Measurements from ENCODE around the gene ACTL8. TPM values are rescaled to one million over a fixed set of nuclear protein-coding genes. Genes with fewer than 3 reads are reported as not detected.

Gene ACTL8
- total and polyA plus RNA-seq, 2 of the 4 experiments (the other 2 are of a cell fraction): under 0.01 to 0.07 TPM

- Histone ChIP-seq H4K8ac (ENCODE audit: low read depth in 2 of 2, low read length in 2 of 2) (no peak overlapping the region), H3K18ac (ENCODE audit: low read depth, low read length) (no peak overlapping the region), H2BK20ac (ENCODE audit: low read depth, low read length) (no peak overlapping the region), H4K20me1 (ENCODE audit: insufficient read depth, low read length) (no peaks in the 10 kb centered on the region), H3K27me3 (ENCODE audit: control insufficient read depth, insufficient read depth, low read length) (peaks cover 23% of the 10 kb centered on the region), H3K36me3 (ENCODE audit: control insufficient read depth, insufficient read depth, low read length) (no peaks in the 10 kb centered on the region), H3K56ac (ENCODE audit: extremely low read depth, insufficient read depth, low read length) (no peak overlapping the region), H3K4me2 (ENCODE audit: low read depth, low read length) (no peak overlapping the region), H3K27ac (ENCODE audit: insufficient read depth, low read length) (no peak overlapping the region), H2AK5ac (ENCODE audit: low read depth, low read length) (no peak overlapping the region), H4K91ac (ENCODE audit: insufficient read depth, low read depth, low read length) (no peak overlapping the region), H4K5ac (ENCODE audit: low read depth, low read length) (no peak overlapping the region), H2AFZ (replicated peaks; ENCODE audit: low read length, poor library complexity) (no peak overlapping the region), H3K4ac (ENCODE audit: low read depth, low read length) (no peak overlapping the region), H3K4me3 (ENCODE audit: insufficient read depth, low read depth, low read length) (no peak overlapping the region), H2AK9ac (replicated peaks; ENCODE audit: low read depth, low read length, poor library complexity) (no peak overlapping the region), H3K23ac (ENCODE audit: low read depth, low read length) (no peak overlapping the region), H3K4me1 (ENCODE audit: control insufficient read depth, insufficient read depth, low read length) (no peaks in the 10 kb centered on the region), H3K14ac (replicated peaks; ENCODE audit: low read depth, low read length) (no peak overlapping the region), H3K9me1 (ENCODE audit: insufficient read depth, low read length) (no peaks in the 10 kb centered on the region), H2BK120ac (ENCODE audit: low read depth, low read length) (no peak overlapping the region), H3K79me1 (ENCODE audit: low read depth in 1 of 2, low read length in 2 of 2) (no peaks in the 10 kb centered on the region), H3K9ac (ENCODE audit: low read depth, low read length) (no peak overlapping the region), H2BK5ac (ENCODE audit: low read depth, low read length, poor library complexity, severe bottlenecking) (no peak overlapping the region), H2BK15ac (ENCODE audit: low read depth, low read length) (no peak overlapping the region), H3K9me3 (ENCODE audit: control insufficient read depth, insufficient read depth, low read length) (no peaks in the 10 kb centered on the region)
- WGBS, 2 experiments (ENCODE audit: extremely low coverage in 2 of 2, insufficient read length in 1 of 2): 0% methylated on average over 1 of the region's 5 CpGs; no CpG with 5 or more reads in 1 of the 2 experiments
- intact Hi-C loops (cut with micrococcal nuclease): no loop called here
- peak; percentile 32; the same call in 1 of the 2 replicates for ATAC-seq (ENCODE audit: low read depth)
- in situ Hi-C loops (cut with MboI; ENCODE audit: low sequenced_read_pairs): no loop called here
- TF ChIP-seq MAZ (IDR thresholded peaks at IDR 0.05; ENCODE audit: borderline replicate concordance, low read depth, low read length): no peak
- TF ChIP-seq MXI1 (IDR thresholded peaks at IDR 0.05; ENCODE audit: borderline replicate concordance, low read depth, low read length): no peak
- TF ChIP-seq CTCF (conservative IDR thresholded peaks at IDR 0.05; ENCODE audit: low read depth, low read length): no peak
- TF ChIP-seq, protein P1, sequence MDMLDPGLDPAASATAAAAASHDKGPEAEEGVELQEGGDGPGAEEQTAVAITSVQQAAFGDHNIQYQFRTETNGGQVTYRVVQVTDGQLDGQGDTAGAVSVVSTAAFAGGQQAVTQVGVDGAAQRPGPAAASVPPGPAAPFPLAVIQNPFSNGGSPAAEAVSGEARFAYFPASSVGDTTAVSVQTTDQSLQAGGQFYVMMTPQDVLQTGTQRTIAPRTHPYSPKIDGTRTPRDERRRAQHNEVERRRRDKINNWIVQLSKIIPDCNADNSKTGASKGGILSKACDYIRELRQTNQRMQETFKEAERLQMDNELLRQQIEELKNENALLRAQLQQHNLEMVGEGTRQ (IDR thresholded peaks at IDR 0.05; ENCODE audit: low read depth, low read length): no peak
- no peak for TF ChIP-seq RCOR1 (IDR thresholded peaks at IDR 0.05; ENCODE audit: insufficient replicate concordance, low read length)
- no peak for TF ChIP-seq CEBPB (IDR thresholded peaks at IDR 0.05; ENCODE audit: low read depth, low read length)
- TF ChIP-seq CHD1 (IDR thresholded peaks at IDR 0.05; ENCODE audit: low read depth, low read length): no peak
- TF ChIP-seq BHLHE40 (IDR thresholded peaks at IDR 0.05; ENCODE audit: low read depth, low read length): no peak
- no peak for TF ChIP-seq POLR2A (IDR thresholded peaks at IDR 0.05; ENCODE audit: low read depth, low read length)
- TF ChIP-seq SMC3 (IDR thresholded peaks at IDR 0.05; ENCODE audit: low read depth, low read length): no peak
- TF ChIP-seq MAFK (IDR thresholded peaks at IDR 0.05; ENCODE audit: low read depth, low read length): no peak
- no TSS peak for BruUV-seq (replicated peaks)
- dilution Hi-C loops (cut with HindIII; ENCODE audit: low sequenced_read_pairs, unreplicated experiment): no loop called here
- ChIA-PET POLR2A (ENCODE audit: unreplicated experiment) (no interaction called here), CTCF (no interaction called here)
- no peak for DNase-seq
Measured at GRCh38 chr1:17742583-17742982, 12.6 kb upstream of the ACTL8 start.

Measured in IMR-90 (cell line).